K562 treated with DMSO at 1 percent for 4 hours (cell line): ENCODE measurements around the gene MRPL50. TPM values are rescaled to one million over a fixed set of nuclear protein-coding genes. Genes with fewer than 3 reads are reported as not detected.

Experiments used
- total RNA-seq: library from RNA; unstranded; fragments of 300-600 nt; gene quantifications from 2 replicates; pipeline ENCODE4 v1.2.3, GENCODE V29; 2022; ENCODE audit not compliant: insufficient read depth

The MRPL50 gene
- total RNA-seq: 7.0 and 7.7 TPM in 2 replicates

DNA sequence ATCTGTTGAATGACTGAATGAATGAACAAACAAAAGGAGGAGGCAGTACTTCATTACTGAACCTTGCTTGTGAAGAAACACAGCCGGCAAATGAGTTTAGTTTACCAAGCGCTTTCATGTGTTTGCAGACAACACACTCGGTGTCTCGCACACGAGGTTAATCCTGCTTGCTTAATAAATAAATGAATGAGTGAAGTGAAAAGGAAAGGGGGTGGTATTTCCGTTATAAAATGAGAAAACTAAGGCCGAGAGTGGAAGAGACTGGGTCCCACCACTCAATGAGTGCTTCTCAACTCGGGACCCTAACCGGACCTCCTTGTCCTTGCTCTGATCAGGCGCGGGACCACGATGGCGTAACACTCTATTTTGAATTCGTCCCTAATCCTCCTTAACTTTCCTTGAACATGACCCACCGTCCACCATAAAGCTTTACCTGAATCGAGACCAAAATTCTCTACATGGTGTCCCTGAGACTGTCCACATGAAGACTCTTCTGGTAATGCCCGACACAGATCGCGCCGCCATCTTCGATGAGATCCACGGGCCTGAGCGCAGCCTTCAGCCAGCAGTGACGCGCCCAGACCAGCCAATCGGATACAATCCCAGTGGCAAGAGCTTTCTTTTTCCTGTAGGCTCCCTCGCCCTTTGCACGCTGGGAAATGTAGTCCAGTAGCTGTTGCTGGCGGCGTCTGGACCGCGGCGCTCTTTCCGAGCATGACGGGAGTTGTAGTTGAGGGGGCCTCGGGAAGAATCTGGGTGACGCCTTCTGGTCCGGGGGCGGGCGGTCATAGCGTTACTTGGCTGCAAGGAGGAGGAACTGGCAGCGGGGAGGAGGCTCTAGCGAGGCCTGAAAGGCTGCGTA is at the start of gene MRPL50, which contains the start of gene ZNF189:
TSS of gene MRPL50 (minus strand) at position 551 of the 862 bp plus-strand sequence. CDS start at position 525, 26 bp downstream.
TSS of gene ZNF189 (plus strand) at position 784 of the 862 bp plus-strand sequence. CDS start 306 bp downstream, outside the sequence.

GRCh38 chr9:101435601-101436079 is 37.2 kb upstream of the MRPL50 start, which contains the start of gene ALDOB:
Gene ALDOB, minus strand, starts transcription at chr9:101435774. Its CDS starts 4,887 bp downstream, at chr9:101430887.

GRCh38 chr9:101384873-101385536 is 13.4 kb downstream of the MRPL50 start, which contains the start of gene BAAT:
Gene BAAT, minus strand, starts transcription at chr9:101385006. Its CDS starts 13,602 bp downstream, at chr9:101371404.

Other genes with a start within 250 kb of the MRPL50 start
- 0.94 and 0.95 TPM in 2 replicates for gene BAAT, start 13.6 kb downstream of the MRPL50 start, total RNA-seq
- gene ZNF189, start 233 bp upstream of the MRPL50 start, total RNA-seq: 3.2 and 5.2 TPM in 2 replicates
- gene ALDOB, start 37.2 kb upstream of the MRPL50 start, total RNA-seq: not detected in 2 replicates
- gene RNF20, start 135.2 kb upstream of the MRPL50 start, total RNA-seq: 18.6 and 18.9 TPM in 2 replicates
- not detected in 2 replicates for gene PPP3R2, start 196.4 kb upstream of the MRPL50 start, total RNA-seq